ENCODE data around the gene ANKS1B. TPM values are rescaled to one million over a fixed set of nuclear protein-coding genes. Genes with fewer than 3 reads are reported as not detected.

The ANKS1B gene
- total RNA-seq, 1 experiment from 2014 or later: 0.10 TPM

DNA sequence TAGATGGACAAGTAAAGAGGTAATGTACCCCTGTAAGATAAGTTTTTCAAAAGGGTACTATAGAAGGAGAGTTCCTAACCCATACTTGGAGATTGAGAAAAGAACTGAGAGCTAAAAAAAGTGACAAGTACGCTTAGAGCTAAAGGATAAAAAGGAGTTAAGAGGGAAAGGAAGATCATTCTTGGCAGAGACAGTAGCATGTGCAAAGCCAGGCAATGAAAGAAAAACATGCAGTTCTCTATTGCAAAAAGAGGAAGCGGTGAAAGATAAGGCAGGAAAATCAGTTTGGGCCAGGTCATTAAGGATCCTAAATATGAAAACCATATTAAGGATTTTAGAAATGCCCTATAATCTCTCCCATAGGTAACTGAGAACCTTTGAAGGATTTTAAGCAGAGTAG is 837.6 kb downstream of the ANKS1B start:
- no peak for DNase-seq (ENCODE audit: extremely low read depth, low read depth)

DNA sequence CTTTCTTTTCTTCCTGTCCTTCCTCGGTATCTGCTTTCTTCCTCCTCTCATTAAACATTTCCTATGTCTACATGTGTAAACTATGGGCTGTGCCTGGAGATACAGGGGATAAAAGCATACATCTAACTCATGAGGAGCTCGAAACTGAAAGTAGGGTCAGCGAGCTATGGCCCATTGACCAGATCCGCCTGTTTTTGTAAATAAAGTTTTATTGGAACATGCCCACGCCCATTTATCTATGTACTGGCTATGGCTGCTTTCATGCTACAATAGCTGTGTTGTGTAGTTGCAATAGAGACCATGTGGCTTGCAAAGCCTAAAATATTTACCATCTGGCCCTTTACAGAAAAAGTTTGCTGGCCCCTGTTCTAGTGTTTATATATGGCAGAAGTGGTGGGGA is 838.0 kb downstream of the ANKS1B start:
- no peak for DNase-seq (ENCODE audit: extremely low read depth, low read depth)

DNA sequence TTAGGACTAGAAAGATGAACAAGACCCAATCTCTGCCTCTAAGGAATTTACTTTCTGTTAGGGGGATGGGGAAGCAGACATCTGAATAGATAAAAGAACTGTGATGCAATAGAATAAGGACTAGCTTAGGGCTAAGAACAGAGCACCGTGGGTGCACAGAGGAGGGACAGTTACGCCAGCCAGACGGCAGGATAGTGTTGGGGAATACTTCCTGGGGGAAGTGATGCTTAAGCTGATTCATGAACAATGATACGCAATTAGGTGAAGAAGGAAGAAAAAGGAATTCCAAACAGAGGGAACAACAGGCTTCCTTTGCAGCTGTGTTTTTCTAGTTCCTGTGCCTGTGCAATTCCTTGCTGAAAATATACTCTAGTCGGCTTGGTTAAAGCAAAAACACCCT is 838.6 kb downstream of the ANKS1B start:
- no peak for DNase-seq (ENCODE audit: extremely low read depth, low read depth)

DNA sequence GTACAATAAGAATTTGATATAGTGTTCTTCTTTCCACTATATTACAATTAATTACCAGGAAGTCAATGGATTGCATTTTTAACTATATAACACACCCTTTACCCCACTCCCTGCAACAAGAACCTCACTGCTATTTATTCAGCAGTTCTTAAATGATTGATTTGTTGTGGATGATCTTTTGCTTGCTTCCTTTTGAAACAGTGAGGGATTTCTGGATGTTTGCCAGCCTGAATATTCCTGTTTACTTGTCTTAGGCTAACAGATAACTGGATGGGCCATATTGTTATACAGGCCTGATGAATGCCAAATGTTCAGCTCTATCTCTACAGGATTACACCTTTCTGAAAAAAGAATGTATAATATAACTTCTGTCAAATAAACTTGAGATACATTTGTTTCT is 842.1 kb downstream of the ANKS1B start:
- no peak for DNase-seq (ENCODE audit: extremely low read depth, low read depth)

DNA sequence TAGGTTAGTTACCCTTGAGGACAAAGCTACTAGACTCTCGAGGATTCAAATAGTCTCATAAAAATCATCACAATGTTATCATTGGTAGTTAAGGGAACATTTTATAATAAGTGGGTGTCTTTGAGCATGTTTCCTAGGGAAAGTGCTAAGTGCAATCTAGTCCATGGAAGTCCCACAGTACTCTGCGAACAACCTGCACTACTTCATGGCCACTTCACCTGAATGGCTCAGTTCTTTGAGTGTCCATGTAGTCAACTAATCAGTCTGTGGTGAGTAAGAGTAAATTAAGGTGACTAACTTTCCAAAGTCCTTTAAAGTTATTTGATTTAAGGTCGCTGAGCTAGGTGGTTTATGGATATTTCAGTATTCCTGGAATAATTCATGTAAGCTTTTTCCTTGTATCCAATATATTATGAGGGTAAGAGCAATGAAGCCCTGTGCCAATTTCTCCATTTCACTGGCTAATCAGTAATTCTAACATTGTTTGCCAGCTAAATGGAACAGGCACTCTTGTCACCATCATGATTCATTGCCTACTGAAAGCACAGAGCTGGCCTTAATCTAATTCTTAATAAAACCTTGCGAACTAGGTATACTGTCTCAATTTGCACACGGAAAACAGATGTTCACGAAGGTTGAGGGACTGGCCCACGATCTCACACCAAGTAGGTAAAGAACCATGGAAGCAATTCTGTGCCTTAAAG is 844.6 kb downstream of the ANKS1B start:
- no peak for DNase-seq (ENCODE audit: extremely low read depth, low read depth)

DNA sequence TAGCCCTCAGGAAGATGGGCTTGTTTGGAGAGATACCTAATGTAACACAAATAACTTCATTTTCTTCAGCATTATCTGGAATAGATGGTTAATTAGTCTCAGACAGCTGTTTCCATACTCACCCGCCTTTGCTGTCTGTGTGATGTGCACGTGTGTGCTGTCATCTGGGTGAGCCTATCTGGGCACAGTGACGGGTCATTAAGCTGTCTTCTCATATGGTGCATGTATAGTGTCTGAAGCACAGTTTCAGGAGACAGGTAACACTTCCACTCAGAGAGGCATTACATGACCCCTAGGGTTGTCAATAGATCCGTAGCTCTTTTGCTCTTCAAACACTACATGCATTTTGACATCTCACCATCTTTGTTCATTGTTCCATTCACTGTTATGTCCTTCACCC is 846.3 kb downstream of the ANKS1B start:
- DNase-seq (ENCODE audit: extremely low read depth, low read depth): no peak

DNA sequence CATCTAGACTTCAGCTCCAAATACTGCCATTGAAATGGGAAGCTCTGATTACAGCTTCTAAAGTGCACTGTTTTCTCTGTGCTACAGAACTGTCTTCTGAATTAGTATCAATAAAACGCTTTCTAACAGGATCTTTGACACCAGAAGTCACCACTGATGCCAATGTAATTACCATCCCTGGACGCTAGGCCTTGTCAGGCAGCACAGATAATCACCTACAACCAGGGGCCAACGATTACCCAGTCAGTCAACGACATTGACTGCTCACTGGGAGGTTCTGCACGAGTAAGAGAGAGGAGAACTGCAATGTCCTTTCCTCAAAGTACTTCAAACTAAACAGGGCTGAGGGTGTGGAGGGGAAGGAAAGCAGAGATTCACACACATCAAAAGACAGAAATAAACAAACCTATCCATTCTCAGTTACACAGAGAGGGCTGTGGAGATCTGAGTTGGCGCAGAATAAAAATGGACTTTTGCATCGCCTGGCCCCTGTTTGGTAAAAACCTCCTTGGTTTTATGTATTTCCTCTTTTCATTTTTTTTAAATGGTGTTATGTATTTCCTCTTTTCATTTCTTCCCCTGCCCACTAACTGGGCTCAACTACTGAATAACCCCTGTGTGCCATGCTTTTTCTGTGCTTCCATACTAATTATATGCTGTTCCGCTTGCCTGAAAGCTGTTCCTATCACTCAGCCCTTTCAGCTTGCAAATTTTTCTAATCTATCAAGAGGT is 847.4 kb downstream of the ANKS1B start:
- no peak for DNase-seq (ENCODE audit: extremely low read depth, low read depth)

DNA sequence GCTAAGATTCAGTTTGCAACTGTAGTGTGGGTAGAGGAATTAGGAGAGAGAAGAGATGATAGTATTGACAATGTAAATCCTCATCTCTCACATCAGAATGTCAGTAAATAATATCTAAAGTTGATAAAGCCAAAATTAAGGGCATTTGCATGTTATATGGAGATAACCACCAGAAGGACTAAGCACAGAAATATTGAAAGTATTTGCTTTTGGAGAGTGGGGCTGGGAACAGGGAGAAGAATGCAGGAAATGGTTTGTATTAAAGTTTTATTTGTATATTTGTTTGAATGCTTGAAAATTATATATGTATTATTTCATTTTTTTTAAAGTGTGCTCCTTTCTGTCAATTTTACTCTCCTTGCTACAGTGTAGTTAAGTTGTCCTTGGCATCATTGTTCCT is 848.2 kb downstream of the ANKS1B start:
- no peak for DNase-seq (ENCODE audit: extremely low read depth, low read depth)

DNA sequence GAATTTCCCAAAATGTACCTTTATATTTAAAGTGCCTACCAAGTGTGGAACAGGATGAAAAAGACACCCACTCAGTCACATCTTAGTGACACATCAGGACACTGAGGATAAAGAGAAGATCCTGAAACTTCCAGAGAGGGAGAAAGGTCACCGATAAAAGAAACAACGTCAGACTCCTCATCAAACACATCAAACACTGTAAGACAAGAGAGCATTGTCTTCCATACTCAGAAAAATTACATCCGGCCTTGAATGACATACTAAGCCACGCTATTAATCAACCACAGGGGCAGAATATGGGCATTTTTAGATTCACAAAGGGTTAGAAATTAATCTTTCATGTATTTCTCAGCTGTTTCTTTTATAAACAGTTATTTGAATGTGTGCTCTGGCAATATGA is 849.4 kb downstream of the ANKS1B start:
- no peak for DNase-seq (ENCODE audit: extremely low read depth, low read depth)

DNA sequence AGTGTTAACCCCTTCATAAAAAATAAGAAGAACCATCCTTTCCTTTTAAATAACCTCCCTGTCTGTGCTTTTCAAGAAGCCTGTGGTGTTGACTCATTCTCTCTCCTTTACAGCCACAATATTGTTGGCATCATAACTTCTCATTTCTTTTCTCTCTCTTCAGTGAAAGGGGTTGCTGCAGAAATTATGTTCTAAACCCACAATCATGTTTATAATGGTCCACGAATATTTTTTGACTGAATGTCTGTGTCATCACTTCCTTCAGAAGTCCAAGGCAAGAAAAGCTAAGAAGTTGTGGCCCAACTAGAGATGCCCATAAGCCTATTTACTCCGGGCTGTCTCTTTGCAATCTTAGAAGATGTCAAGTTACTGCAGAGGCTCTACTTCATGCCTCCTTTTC is 851.3 kb downstream of the ANKS1B start:
- DNase-seq (ENCODE audit: extremely low read depth, low read depth): no peak

DNA sequence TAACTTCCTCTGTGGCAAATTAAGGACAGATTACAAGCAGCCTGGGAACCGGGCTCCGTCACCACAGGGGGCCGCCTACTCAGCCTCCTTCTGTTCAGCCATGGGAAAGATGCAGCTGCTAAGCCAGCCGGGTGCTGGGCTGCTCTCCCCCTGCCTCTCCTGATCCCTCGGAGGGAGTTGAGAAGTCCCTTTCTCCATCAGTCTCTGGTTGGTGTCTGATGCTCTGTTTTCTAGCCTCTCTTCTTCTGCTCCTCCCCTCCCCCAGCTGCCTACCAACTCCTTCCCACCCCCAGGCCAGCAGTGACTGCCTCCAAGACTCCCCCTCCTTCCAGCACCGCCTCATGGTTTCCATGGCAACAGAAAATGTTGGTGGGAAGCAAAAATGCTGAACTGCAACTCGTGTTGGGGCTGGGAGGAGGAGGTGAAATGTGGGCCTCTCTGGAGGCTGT is 853.0 kb downstream of the ANKS1B start:
- DNase-seq (ENCODE audit: extremely low read depth, low read depth): no peak

DNA sequence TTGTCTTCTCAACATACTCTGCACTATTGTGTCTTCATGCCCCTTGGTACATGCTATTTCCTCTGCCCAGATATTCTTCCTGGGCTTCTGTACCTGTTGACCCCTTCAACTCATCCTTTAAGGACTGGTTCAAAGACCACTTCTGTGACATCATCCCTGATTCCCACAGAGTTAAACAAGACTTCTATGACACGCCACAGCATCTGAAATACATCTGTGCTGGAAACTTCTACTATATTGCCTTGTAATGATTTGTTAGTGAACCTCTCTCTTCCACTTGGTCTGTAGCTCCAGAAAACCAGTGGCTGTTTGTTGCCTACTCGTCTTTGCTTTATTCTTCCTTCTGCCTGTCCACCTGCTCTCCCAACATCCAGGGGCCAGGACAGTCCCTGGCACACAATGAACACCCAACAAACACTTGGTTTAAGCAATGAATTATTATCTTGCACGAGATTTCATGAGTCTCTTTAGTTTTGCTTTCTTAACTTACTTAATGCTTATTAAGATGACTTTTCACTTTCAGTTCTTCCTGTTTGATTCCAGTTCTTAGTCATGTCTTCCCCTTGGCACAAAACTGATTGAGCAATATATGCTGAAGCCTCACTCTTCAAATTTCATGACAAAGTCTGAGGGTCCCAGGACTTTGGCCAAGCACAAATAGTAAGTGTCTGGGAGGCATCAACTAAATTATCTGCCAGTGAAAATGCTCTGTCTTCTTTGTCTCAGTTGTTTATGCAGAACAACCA is 853.8 kb downstream of the ANKS1B start:
- no peak for DNase-seq (ENCODE audit: extremely low read depth, low read depth)

DNA sequence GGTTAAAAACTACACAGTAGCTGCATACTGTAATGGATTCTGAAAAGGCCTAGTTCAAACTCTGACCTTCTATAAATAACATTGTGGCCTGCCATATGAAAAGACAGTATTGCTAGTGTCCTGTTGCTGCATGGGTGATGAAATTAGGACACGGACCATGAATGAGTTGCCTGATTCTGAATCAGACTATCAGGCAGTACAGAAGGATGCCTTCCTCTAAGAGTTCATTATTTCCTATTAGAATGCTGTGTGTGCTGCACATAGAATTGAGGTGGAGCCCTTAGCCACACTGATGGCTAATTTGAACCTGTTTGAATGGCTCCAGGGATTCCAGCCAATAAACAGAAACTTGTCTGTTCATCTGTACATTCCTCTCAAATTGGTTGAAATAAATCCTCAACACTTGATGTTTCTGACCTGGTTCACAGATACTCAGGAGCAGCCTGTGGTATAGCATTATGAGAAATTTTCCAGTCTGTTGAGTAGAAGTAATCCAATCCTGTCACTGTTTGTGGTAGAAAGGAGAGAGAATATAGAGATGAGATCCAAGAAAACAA is 856.4 kb downstream of the ANKS1B start:
- no peak for DNase-seq (ENCODE audit: extremely low read depth, low read depth)

DNA sequence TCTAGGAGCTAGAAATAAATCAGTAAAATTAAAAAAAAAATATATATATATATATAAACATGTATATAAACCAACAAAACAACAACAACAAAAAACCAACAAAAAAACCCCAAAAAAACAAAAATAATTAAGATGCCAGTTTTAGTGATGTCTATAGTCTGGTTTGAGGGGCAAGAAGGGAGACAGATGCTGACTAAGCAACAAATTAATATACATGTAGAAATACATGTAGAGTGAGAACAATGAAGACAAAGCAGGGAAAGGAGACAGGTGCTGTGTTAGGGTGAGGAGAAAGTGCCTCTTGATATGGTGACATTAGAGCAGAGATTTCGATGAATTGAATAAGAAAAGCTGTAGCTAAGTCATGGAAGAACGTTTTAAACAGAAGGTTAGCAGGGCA is 861.8 kb downstream of the ANKS1B start:
- DNase-seq (ENCODE audit: extremely low read depth, low read depth): no peak

DNA sequence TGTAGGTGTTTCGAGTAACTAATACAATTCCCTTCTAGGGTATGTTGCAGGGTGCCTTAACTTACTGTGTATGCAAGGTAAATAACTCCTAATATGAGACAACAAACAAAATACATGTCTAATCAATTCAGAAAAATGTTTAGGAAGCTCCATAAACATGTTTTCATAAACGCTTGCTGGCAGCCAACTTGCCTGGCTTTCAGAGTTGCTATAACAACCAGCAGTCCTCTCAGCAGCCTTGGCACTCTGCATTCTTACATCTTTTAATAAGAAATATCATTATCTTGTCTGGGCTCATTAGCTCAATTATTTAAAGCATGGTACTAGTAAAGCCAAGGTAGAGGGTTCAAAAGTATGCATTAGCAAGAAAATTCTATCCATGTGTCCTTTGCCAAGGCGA is 862.2 kb downstream of the ANKS1B start:
- no peak for DNase-seq (ENCODE audit: extremely low read depth, low read depth)

DNA sequence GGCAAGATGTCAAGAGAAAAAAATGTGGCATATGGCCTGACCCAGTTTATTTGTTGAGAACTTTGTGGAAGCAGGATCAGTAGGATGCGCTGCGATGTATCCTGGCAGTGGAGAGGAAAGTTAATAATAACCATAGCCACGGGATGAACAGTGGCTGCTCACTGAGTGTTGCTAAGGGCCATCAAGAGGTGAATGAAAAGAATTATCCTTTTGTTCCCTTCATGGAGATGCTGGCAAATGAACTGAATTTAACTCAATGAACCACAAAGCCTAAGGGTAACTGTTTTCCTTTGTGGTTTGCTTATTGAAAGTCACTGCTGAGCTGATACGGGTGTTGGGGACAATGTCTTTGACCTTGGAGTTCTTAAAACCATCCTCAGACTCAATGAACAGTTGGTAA is 863.2 kb downstream of the ANKS1B start:
- no peak for DNase-seq (ENCODE audit: extremely low read depth, low read depth)

DNA sequence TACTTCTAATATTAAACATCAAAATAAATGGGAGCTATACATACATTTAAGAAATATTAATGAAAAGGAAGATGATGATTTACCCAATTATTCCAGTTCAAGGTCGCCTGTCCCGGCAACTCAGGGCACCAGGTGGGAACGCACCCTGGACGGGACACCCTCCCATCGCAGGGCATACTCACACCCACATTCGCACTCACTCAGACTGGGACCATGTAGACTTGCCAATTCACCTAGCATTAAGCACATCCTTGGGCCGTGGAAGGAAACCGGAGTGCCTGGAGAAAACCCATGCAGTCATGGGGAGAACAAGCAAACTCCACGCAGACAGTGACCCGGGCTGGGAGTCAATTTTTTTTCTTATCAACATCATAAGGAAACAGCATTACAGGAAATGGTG is 864.8 kb downstream of the ANKS1B start:
- no peak for DNase-seq (ENCODE audit: extremely low read depth, low read depth)

DNA sequence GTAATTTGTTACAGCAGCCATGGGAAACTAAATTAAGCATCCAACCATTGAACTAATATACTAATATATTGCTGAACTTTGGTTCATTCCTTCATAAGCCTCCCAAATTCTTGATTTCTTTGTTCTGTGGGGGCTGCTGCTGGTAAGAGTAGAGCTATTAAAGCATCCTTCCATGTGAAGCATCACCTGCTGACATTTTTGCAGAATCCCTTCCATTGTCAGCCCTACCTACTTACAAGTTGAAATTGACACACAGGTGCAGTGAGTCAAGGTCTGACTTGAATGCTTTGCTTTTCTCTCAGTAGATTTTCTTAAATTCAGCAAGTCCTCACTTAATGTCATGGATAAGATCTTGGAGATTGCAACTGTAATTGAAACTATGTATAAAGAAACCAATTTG is 865.3 kb downstream of the ANKS1B start:
- DNase-seq (ENCODE audit: extremely low read depth, low read depth): no peak

DNA sequence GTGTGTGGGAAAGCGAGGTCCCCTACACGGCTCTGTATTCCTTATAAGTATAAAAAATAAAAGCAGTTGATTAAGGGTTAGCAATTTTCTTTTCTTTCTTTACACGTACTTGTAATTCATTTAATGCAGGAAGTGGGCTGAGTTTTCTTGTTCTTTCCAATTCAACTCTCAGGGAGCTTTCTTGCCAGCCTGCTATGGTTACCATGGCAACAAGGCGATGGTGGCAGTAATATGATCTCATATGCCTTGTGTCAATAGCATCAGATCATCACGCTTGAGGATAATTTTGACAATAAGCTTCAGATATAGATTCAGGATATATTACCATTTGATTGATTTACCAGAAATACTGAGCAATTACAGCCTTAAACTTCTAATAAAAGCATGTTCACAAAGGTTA is 873.1 kb downstream of the ANKS1B start:
- no peak for DNase-seq (ENCODE audit: extremely low read depth, low read depth)

DNA sequence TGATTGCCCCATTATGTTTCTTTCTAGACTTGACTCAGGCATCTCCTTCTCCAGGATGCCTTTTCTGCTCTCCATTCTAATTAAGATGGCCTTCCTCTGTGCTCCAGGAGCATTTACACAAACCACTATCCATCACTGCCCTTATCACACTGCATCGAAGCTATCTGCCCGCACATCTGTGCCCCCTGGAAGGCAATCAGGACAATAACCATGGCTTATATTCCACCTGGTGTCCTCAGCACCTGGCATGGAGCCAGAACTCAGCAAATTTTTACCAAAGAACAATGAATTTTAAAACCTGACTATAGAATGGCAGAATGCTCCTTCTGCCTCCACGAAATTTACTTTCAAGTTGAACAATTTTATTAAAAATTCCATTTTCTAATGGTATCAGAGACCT is 873.9 kb downstream of the ANKS1B start:
- DNase-seq (ENCODE audit: extremely low read depth, low read depth): no peak

DNA sequence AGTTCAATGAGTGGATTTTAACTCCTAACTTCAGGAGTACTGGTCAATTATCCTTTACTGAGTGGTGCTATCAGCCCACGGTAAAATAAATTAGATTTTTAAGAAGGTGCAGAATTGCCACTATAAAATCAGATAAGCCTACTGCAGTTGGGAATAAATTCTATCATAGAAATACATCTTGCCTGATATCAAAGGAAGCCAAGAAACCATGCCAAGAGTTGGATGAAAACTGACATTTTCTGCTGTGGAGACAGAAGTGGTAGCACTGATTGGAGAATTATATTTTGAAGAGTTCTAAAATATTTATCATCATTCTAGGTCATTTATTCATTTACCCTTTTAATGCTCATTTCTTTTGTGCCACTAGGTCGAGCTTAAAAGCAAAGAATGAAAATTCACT is 874.5 kb downstream of the ANKS1B start:
- DNase-seq (ENCODE audit: extremely low read depth, low read depth): no peak
